GM12878 (cell line): ENCODE measurements around the gene ZKSCAN8. TPM values are rescaled to one million over a fixed set of nuclear protein-coding genes. Genes with fewer than 3 reads are reported as not detected.

Experiments
- ATAC-seq: fragments of 200-7000 bp; cut with Tn5 transposase; 3 replicates; pipeline ENCODE4 v1.9.1; 2020; ENCODE audit warnings: mild to moderate bottlenecking, moderate library complexity
- BruUV-seq: library from RNA; stranded (reverse); fragments of 400-500 nt; replicated peaks from 2 replicates; lab custom pipeline; 2021; lab: Mats Ljungman, UMichigan
- CTCF ChIA-PET: fragments of 300-600 bp; sonication (Branson Sonifier 250); formaldehyde crosslinking; extraction: SDS; loops from one replicate; lab custom pipeline; 2021; ENCODE audit warnings: inconsistent platforms; lab: Yijun Ruan, JAX
- POLR2A ChIA-PET: fragments of 350-600 bp; formaldehyde crosslinking; extraction: SDS; loops from one replicate; lab custom pipeline; 2021; ENCODE audit warnings: inconsistent platforms; lab: Charles Lee
- RAD21 ChIA-PET: fragments of 300-600 bp; sonication (Branson Sonifier 250); formaldehyde crosslinking; loops from one replicate; lab custom pipeline; 2023; ENCODE audit warnings: antibody characterized with exemption; ENCODE audit not compliant: unreplicated experiment; lab: Charles Lee
- SMC1A ChIA-PET: fragments of 300-600 bp; sonication (Branson Sonifier 250); formaldehyde crosslinking; loops from one replicate; lab custom pipeline; 2023; ENCODE audit not compliant: unreplicated experiment, uncharacterized antibody; lab: Charles Lee
- DNase-seq: peaks from one replicate; pipeline ENCODE4 v3.0.0-alpha.2; 2011; ENCODE audit warnings: low read depth, low spot score
- FAIRE-seq: peaks from 3 replicates; lab custom pipeline; 2011; peaks lifted over from hg19 to GRCh38; lab: Jason Lieb, UNC
- H2AFZ ChIP-seq: 2 replicates; pipeline ENCODE4 v1.6.0; 2011; ENCODE audit warnings: low read depth, low read length, control low read depth; ENCODE audit not compliant: control insufficient read depth
- H3K27ac ChIP-seq: 2 replicates; pipeline ENCODE4 v1.5.1; 2011; ENCODE audit warnings: control low read depth; ENCODE audit not compliant: control insufficient read depth, insufficient read depth
- H3K27me3 ChIP-seq, 2 experiments: replicated peaks in 1 of 2; 2 replicates each; pipeline versions ENCODE4 v1.6.0 to v1.6.1; 2011; ENCODE audit warnings: low read length in 1 of 2; ENCODE audit not compliant: control insufficient read depth in 2 of 2, insufficient read depth in 2 of 2
- H3K36me3 ChIP-seq, 2 experiments: 2 replicates each; pipeline ENCODE4 v1.5.1; 2011; ENCODE audit warnings: low read length in 1 of 2; ENCODE audit not compliant: control insufficient read depth in 2 of 2, insufficient read depth in 2 of 2
- H3K4me1 ChIP-seq: 2 replicates; pipeline ENCODE4 v1.6.1; 2011; ENCODE audit warnings: mild to moderate bottlenecking, low read length, moderate library complexity, mixed read lengths; ENCODE audit not compliant: control insufficient read depth, insufficient read depth
- H3K4me2 ChIP-seq: 2 replicates; pipeline ENCODE4 v1.6.0; 2011; ENCODE audit warnings: control low read depth; ENCODE audit not compliant: control insufficient read depth, insufficient read depth
- H3K4me3 ChIP-seq: fragments of 200-600 bp; sonication (generic); 2 replicates; pipeline ENCODE4 v1.5.1; 2016
- H3K79me2 ChIP-seq: 2 replicates; pipeline ENCODE4 v1.6.0; 2011; ENCODE audit warnings: low read length; ENCODE audit not compliant: control insufficient read depth, insufficient read depth
- H3K9ac ChIP-seq: 2 replicates; pipeline ENCODE4 v1.8.0; 2011; ENCODE audit warnings: low read length, control low read depth, mixed read lengths; ENCODE audit not compliant: control insufficient read depth, insufficient read depth
- H3K9me3 ChIP-seq: replicated peaks from 3 replicates; pipeline ENCODE4 v1.5.1; 2011; ENCODE audit warnings: mild to moderate bottlenecking, low read length; ENCODE audit not compliant: control insufficient read depth, insufficient read depth
- H4K20me1 ChIP-seq: 2 replicates; pipeline ENCODE4 v1.6.0; 2011; ENCODE audit not compliant: control insufficient read depth, insufficient read depth
- BCL11A ChIP-seq: IDR thresholded peaks from 2 replicates; pipeline ENCODE4 v1.6.1; 2011; ENCODE audit warnings: low read depth, low read length
- BRCA1 ChIP-seq: IDR thresholded peaks from 2 replicates; pipeline ENCODE4 v1.6.1; 2011; ENCODE audit warnings: low read depth, low read length, improper control_type of control experiment
- CBFB ChIP-seq: IDR thresholded peaks from 2 replicates; pipeline ENCODE4 v1.6.1; 2016; ENCODE audit warnings: antibody characterized with exemption, low read depth
- EGR1 ChIP-seq, 2 experiments: IDR thresholded peaks; 1 replicate in 1 of 2; 2 replicates in 1 of 2; pipeline ENCODE4 v1.6.1; 2011 to 2012; ENCODE audit warnings: low read depth in 2 of 2, low read length in 2 of 2, borderline replicate concordance in 1 of 2, mild to moderate bottlenecking in 1 of 2, moderate library complexity in 1 of 2
- HDAC2 ChIP-seq: fragments of 200-600 bp; sonication (generic); IDR thresholded peaks from 2 replicates; pipeline ENCODE4 v1.6.1; 2017
- IKZF2 ChIP-seq, 2 experiments: fragments of 450-650 bp; IDR thresholded peaks; 2 replicates each; pipeline ENCODE4 v1.6.1; 2017; ENCODE audit warnings: mild to moderate bottlenecking in 2 of 2, moderate library complexity in 2 of 2
- MYC ChIP-seq: IDR thresholded peaks from 2 replicates; pipeline ENCODE4 v1.6.1; 2011; ENCODE audit warnings: mild to moderate bottlenecking, low read length, moderate library complexity, inconsistent platforms; ENCODE audit not compliant: insufficient read depth, insufficient replicate concordance, insufficient read length, severe bottlenecking
- POU2F2 ChIP-seq: IDR thresholded peaks from 3 replicates; pipeline ENCODE4 v1.6.1; 2011; ENCODE audit warnings: low read depth, mild to moderate bottlenecking, low read length, borderline replicate concordance
- RELB ChIP-seq: fragments of 450-650 bp; IDR thresholded peaks from 2 replicates; pipeline ENCODE4 v1.6.1; 2017; ENCODE audit warnings: low read depth, mild to moderate bottlenecking, moderate library complexity
- RFX5 ChIP-seq: IDR thresholded peaks from 2 replicates; pipeline ENCODE4 v1.6.1; 2011; ENCODE audit warnings: low read depth, low read length, improper control_type of control experiment
- TCF12 ChIP-seq: IDR thresholded peaks from 2 replicates; pipeline ENCODE4 v1.6.1; 2011; ENCODE audit warnings: low read depth, mild to moderate bottlenecking, low read length
- TCF3 ChIP-seq: IDR thresholded peaks from 2 replicates; pipeline ENCODE4 v1.6.1; 2012; ENCODE audit warnings: low read depth, mild to moderate bottlenecking, low read length, borderline replicate concordance; ENCODE audit not compliant: insufficient read depth
- ZBTB11 ChIP-seq: fragments of 450-650 bp; formaldehyde crosslinking; IDR thresholded peaks from 2 replicates; pipeline ENCODE4 v1.5.0; 2022; ENCODE audit warnings: mild to moderate bottlenecking, missing genetic modification characterization
- ZNF217 ChIP-seq: fragments of 450-650 bp; IDR thresholded peaks from 2 replicates; pipeline ENCODE4 v1.6.1; 2017; ENCODE audit warnings: antibody characterized with exemption, mild to moderate bottlenecking
- ZNF687 ChIP-seq: fragments of 450-650 bp; IDR thresholded peaks from 2 replicates; pipeline ENCODE4 v1.6.1; 2017; ENCODE audit warnings: mild to moderate bottlenecking, moderate library complexity
- WGBS: methylation state at CpG from one replicate; pipeline ENCODE4 v1.1.6; 2016; ENCODE audit warnings: low lambda C conversion rate; ENCODE audit not compliant: insufficient replicate concordance, insufficient coverage; ENCODE audit errors: missing lambda C conversion rate; 5-methylcytosine and 5-hydroxymethylcytosine counted together
- in situ Hi-C: fragments of 300-500 bp; cut with MboI; formaldehyde crosslinking; loops from 9 replicates; pipeline ENCODE4 v1.14.3; 2018; ENCODE audit warnings: mixed read lengths
- intact Hi-C: fragments of 100-400 bp; cut with micrococcal nuclease; formaldehyde crosslinking; loops from one replicate; pipeline ENCODE4 v1.14.2; 2022; ENCODE audit not compliant: unreplicated experiment
- polyA plus RNA-seq, 11 experiments: library from polyadenylated mRNA; depleted of rRNA in 4 of 11; unstranded in 6 of 11; stranded (reverse) in 5 of 11; fragments of >200 nt; fragmentation: Nextera tagmentation in 4 of 11; fragmentation: Illumina TruSeq in 1 of 11; extraction: Ambion mirVana in 4 of 11; extraction: Trizol in 1 of 11; gene quantifications; 1 replicate in 1 of 11; 2 replicates in 10 of 11; pipeline versions ENCODE4 v1.2.1 to v1.2.3, GENCODE V29; 2011 to 2016; ENCODE audit warnings: inconsistent platforms in 2 of 11, missing spikeins in 2 of 11, low read depth in 1 of 11
- total RNA-seq, 4 experiments: library from RNA; depleted of rRNA in 3 of 4; stranded (reverse); fragments of >200 nt in 3 of 4; fragmentation: Illumina TruSeq in 1 of 4; extraction: Trizol in 1 of 4; gene quantifications; 2 replicates each; pipeline versions ENCODE4 v1.2.1 to v1.2.3, GENCODE V29; 2013 to 2021

ZKSCAN8 gene
- total and polyA plus RNA-seq, 10 of the 15 experiments (the other 5 are each of a cell fraction or from before 2014, with no cell fraction given): 1.0 to 17.9 (median 8.7) TPM

GRCh38 chr6:28205879-28206278 lies 64.2 kb downstream of the ZKSCAN8 start:
- in situ Hi-C loops: no loop called here
- CTCF ChIA-PET: no interaction called here
- FAIRE-seq: no peak
- TF ChIP-seq ZNF687 (no peak), BCL11A (no peak), RFX5 (no peak), HDAC2 (no peak), BRCA1 (no peak), ZBTB11 (CRISPR knock-in tag) (no peak), TCF3 (no peak), EGR1 (IDR thresholded peaks at IDR 0.05; ENCODE audit: borderline replicate concordance in 1 of 2, low read depth in 2 of 2, low read length in 2 of 2) (no peak), RELB (no peak), CBFB (no peak), TCF12 (no peak), MYC (no peak), ZNF217 (no peak), POU2F2 (no peak), IKZF2 (IDR thresholded peaks at IDR 0.05) (no peak)

More at GRCh38 chr6:28205879-28206278, 64.2 kb downstream of the ZKSCAN8 start:
- intact Hi-C loops: no loop called here
- Histone ChIP-seq H3K4me1 (peaks cover 5% of the 10 kb centered on the region; the same call in 1 of the 2 replicates), H3K9ac (no peak overlapping the region), H3K79me2 (no peaks in the 10 kb centered on the region), H3K4me3 (no peak overlapping the region), H3K9me3 (peaks cover 4% of the 10 kb centered on the region; the same call in 2 of the 3 replicates), H3K27ac (no peak overlapping the region), H4K20me1 (no peaks in the 10 kb centered on the region), H3K4me2 (no peak overlapping the region), H3K27me3 (peaks cover 0 to 11% of the 10 kb centered on the region in 2 experiments), H3K36me3 (no peaks in the 10 kb centered on the region), H2AFZ (no peak overlapping the region)
- RAD21 ChIA-PET: interaction anchor here (1.6 kb wide), 1 partner anchor 150 kb away, joined by 6 read pairs; no protein-coding TSS in a partner anchor
- SMC1A ChIA-PET: no interaction called here
- ATAC-seq: no peak
- WGBS: 59% methylated on average over 1 of the region's 1 CpG
- no peak for DNase-seq
- BruUV-seq: no TSS peak
- POLR2A ChIA-PET: no interaction called here
